ENCODE results near the gene KCTD1. TPM values are rescaled to one million over a fixed set of nuclear protein-coding genes. Genes with fewer than 3 reads are reported as not detected.
"Not testable (repeated sequence)": the region's sequence is repeated elsewhere in the genome, so short reads cannot be mapped to it uniquely, and the experiment has no call there.

The KCTD1 gene
- total RNA-seq, 2 donors from 2014 or later = 13.3 to 13.6 TPM

- DNase-seq = no peak
- Histone ChIP-seq H3K9ac (ENCODE audit: low read depth in 2 of 2, low read length in 2 of 2) (no peak overlapping the region), H3K4me3 (no peak overlapping the region), H3K27me3 (no peaks in the 10 kb centered on the region), H3K9me3 (no peaks in the 10 kb centered on the region), H3K4me1 (no peaks in the 10 kb centered on the region), H3K27ac (no peak overlapping the region), H3K36me3 (no peaks in the 10 kb centered on the region)
- intact Hi-C loops (cut with DNase I) = no loop called here
- TF ChIP-seq CTCF (IDR thresholded peaks at IDR 0.05) = no peak
These were observed 108.8 kb downstream of the KCTD1 start for GRCh38 chr18:26439537-26439936.

- no peaks in the 10 kb centered on the region for H3K27me3 ChIP-seq
- no peaks in the 10 kb centered on the region for H3K36me3 ChIP-seq
- no peaks in the 10 kb centered on the region for H3K4me1 ChIP-seq
- no peak overlapping the region for H3K4me3 ChIP-seq
- intact Hi-C loops (cut with DNase I) = no loop called here
- no peak for TF ChIP-seq CTCF (IDR thresholded peaks at IDR 0.05)
- no peaks in the 10 kb centered on the region for H3K9me3 ChIP-seq
- H3K9ac ChIP-seq (ENCODE audit: low read depth in 2 of 2, low read length in 2 of 2) = no peak overlapping the region
- H3K27ac ChIP-seq = no peak overlapping the region
- DNase-seq = no peak
These were observed 109.4 kb downstream of the KCTD1 start for GRCh38 chr18:26438980-26439379.

GRCh38 chr18:26437634-26438033 lies 110.7 kb downstream of the KCTD1 start:
- DNase-seq; H3K27ac ChIP-seq; H3K27me3 ChIP-seq; H3K4me1 ChIP-seq; intact Hi-C loops (cut with DNase I); H3K9ac ChIP-seq (ENCODE audit: low read depth in 2 of 2, low read length in 2 of 2); H3K4me3 ChIP-seq; H3K9me3 ChIP-seq; H3K36me3 ChIP-seq: not testable (repeated sequence)

- Histone ChIP-seq H3K4me3 (no peak overlapping the region), H3K36me3 (no peaks in the 10 kb centered on the region), H3K9ac (ENCODE audit: low read depth in 2 of 2, low read length in 2 of 2) (no peak overlapping the region), H3K9me3 (no peaks in the 10 kb centered on the region), H3K27me3 (no peaks in the 10 kb centered on the region), H3K4me1 (no peaks in the 10 kb centered on the region), H3K27ac (no peak overlapping the region)
- intact Hi-C loops (cut with DNase I) = no loop called here
- DNase-seq = no peak
- TF ChIP-seq CTCF (IDR thresholded peaks at IDR 0.05) = no peak
These were observed 111.9 kb downstream of the KCTD1 start for GRCh38 chr18:26436176-26437051.

- H3K27me3 ChIP-seq = no peaks in the 10 kb centered on the region
- DNase-seq = no peak
These were observed 112.8 kb downstream of the KCTD1 start for GRCh38 chr18:26435415-26436095.

More at GRCh38 chr18:26435415-26436095, 112.8 kb downstream of the KCTD1 start:
- no peaks in the 10 kb centered on the region for H3K4me1 ChIP-seq
- no peak overlapping the region for H3K9ac ChIP-seq (ENCODE audit: low read depth in 2 of 2, low read length in 2 of 2)
- H3K4me3 ChIP-seq = no peak overlapping the region
- H3K27ac ChIP-seq = no peak overlapping the region
- TF ChIP-seq CTCF (IDR thresholded peaks at IDR 0.05) = no peak
- no peaks in the 10 kb centered on the region for H3K9me3 ChIP-seq
- H3K36me3 ChIP-seq = no peaks in the 10 kb centered on the region
- intact Hi-C loops (cut with DNase I) = no loop called here
